ENCODE results near the gene DYRK4. TPM values are rescaled to one million over a fixed set of nuclear protein-coding genes. Genes with fewer than 3 reads are reported as not detected.

Gene DYRK4
- total and polyA plus RNA-seq, 2 of the 4 experiments (the other 2 are of a cell fraction), result 44.6 to 71.6 TPM

DNA sequence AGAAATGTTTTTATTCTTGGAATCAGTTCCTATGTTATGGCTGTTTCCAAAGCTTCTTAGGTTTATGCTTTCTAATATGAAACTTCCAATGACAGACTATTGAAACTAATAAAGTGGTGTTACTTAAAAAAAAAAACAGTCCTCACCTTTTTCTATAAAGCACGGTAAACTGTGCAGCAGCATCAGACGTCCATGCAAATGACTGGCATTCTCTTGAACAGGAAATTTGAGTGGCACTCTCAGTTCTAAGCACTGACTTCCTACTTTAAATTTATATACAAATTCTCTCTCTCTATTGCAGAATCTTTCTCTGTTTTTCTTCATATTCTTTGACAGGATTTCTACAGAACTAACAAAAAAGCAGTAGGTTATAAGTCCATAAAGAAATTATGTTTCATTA lies 26.1 kb upstream of the DYRK4 start:
- H2AFZ ChIP-seq (replicated peaks; ENCODE audit: low read length, poor library complexity), result no peak overlapping the region
- no peak overlapping the region for H3K4ac ChIP-seq (ENCODE audit: low read depth, low read length)
- H2BK15ac ChIP-seq (ENCODE audit: low read depth, low read length), result no peak overlapping the region
- no peak overlapping the region for H2BK120ac ChIP-seq (ENCODE audit: low read depth, low read length)
- no peak for DNase-seq
- H2AK5ac ChIP-seq (ENCODE audit: low read depth, low read length), result no peak overlapping the region
- H2BK20ac ChIP-seq (ENCODE audit: low read depth, low read length), result no peak overlapping the region
- ChIA-PET CTCF (no interaction called here), POLR2A (ENCODE audit: unreplicated experiment) (no interaction called here)
- BruUV-seq (replicated peaks), result no TSS peak
- H3K27ac ChIP-seq (ENCODE audit: insufficient read depth, low read length), result no peak overlapping the region
- in situ Hi-C loops (cut with MboI; ENCODE audit: low sequenced_read_pairs), result no loop called here
- intact Hi-C loops (cut with micrococcal nuclease), result loop anchor here (5.0 kb wide), 3 partner anchors 111 to 221 kb away; partner anchors contain the start of genes AKAP3, NDUFA9 and TIGAR
- no peak for TF ChIP-seq RCOR1 (IDR thresholded peaks at IDR 0.05; ENCODE audit: insufficient replicate concordance, low read length)
- TF ChIP-seq SMC3 (IDR thresholded peaks at IDR 0.05; ENCODE audit: low read depth, low read length), result no peak
- TF ChIP-seq, protein P1, sequence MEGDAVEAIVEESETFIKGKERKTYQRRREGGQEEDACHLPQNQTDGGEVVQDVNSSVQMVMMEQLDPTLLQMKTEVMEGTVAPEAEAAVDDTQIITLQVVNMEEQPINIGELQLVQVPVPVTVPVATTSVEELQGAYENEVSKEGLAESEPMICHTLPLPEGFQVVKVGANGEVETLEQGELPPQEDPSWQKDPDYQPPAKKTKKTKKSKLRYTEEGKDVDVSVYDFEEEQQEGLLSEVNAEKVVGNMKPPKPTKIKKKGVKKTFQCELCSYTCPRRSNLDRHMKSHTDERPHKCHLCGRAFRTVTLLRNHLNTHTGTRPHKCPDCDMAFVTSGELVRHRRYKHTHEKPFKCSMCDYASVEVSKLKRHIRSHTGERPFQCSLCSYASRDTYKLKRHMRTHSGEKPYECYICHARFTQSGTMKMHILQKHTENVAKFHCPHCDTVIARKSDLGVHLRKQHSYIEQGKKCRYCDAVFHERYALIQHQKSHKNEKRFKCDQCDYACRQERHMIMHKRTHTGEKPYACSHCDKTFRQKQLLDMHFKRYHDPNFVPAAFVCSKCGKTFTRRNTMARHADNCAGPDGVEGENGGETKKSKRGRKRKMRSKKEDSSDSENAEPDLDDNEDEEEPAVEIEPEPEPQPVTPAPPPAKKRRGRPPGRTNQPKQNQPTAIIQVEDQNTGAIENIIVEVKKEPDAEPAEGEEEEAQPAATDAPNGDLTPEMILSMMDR (conservative IDR thresholded peaks at IDR 0.05; ENCODE audit: low read depth, low read length), result no peak
- no peak for TF ChIP-seq CEBPB (IDR thresholded peaks at IDR 0.05; ENCODE audit: low read depth, low read length)
- TF ChIP-seq MAZ (IDR thresholded peaks at IDR 0.05; ENCODE audit: borderline replicate concordance, low read depth, low read length), result no peak
- no peak for TF ChIP-seq RAD21 (IDR thresholded peaks at IDR 0.05; ENCODE audit: low read length)
- no peak overlapping the region for H4K91ac ChIP-seq (ENCODE audit: insufficient read depth, low read depth, low read length)
- peaks cover 2% of the 10 kb centered on the region for H3K36me3 ChIP-seq (ENCODE audit: control insufficient read depth, insufficient read depth, low read length)
- H2BK5ac ChIP-seq (ENCODE audit: low read depth, low read length, poor library complexity, severe bottlenecking), result no peak overlapping the region
- H3K9ac ChIP-seq (ENCODE audit: low read depth, low read length), result no peak overlapping the region
- ATAC-seq (ENCODE audit: low read depth), result no peak
- H4K8ac ChIP-seq (ENCODE audit: low read depth in 2 of 2, low read length in 2 of 2), result no peak overlapping the region
- H3K18ac ChIP-seq (ENCODE audit: low read depth, low read length), result no peak overlapping the region
- no peak overlapping the region for H4K5ac ChIP-seq (ENCODE audit: low read depth, low read length)
- H3K9me1 ChIP-seq (ENCODE audit: insufficient read depth, low read length), result no peaks in the 10 kb centered on the region
- no peak overlapping the region for H3K4me3 ChIP-seq (ENCODE audit: insufficient read depth, low read depth, low read length)
- no peak overlapping the region for H3K4me2 ChIP-seq (ENCODE audit: low read depth, low read length)
- peaks cover 20 to 29% of the 10 kb centered on the region in 2 experiments for H3K79me1 ChIP-seq (ENCODE audit: low read depth in 1 of 2, low read length in 2 of 2)
- H3K56ac ChIP-seq (ENCODE audit: extremely low read depth, insufficient read depth, low read length), result no peak overlapping the region
- H3K9me3 ChIP-seq (ENCODE audit: control insufficient read depth, insufficient read depth, low read length), result no peaks in the 10 kb centered on the region
- H3K27me3 ChIP-seq (ENCODE audit: control insufficient read depth, insufficient read depth, low read length), result no peaks in the 10 kb centered on the region
- 82% methylated on average over 2 of the region's 2 CpGs; no CpG with 5 or more reads in 1 of the 2 experiments for WGBS, 2 experiments (ENCODE audit: extremely low coverage in 2 of 2, insufficient read length in 1 of 2)
- dilution Hi-C loops (cut with HindIII; ENCODE audit: low sequenced_read_pairs, unreplicated experiment), result no loop called here
- no peak overlapping the region for H2AK9ac ChIP-seq (replicated peaks; ENCODE audit: low read depth, low read length, poor library complexity)
- H4K20me1 ChIP-seq (ENCODE audit: insufficient read depth, low read length), result no peaks in the 10 kb centered on the region
- no peak overlapping the region for H3K23ac ChIP-seq (ENCODE audit: low read depth, low read length)
- H3K4me1 ChIP-seq (ENCODE audit: control insufficient read depth, insufficient read depth, low read length), result no peaks in the 10 kb centered on the region
- no peak overlapping the region for H3K14ac ChIP-seq (replicated peaks; ENCODE audit: low read depth, low read length)

Data from IMR-90 (cell line).